A549 (cell line): ENCODE data around the gene STIM2. TPM values are rescaled to one million over a fixed set of nuclear protein-coding genes. Genes with fewer than 3 reads are reported as not detected.
"Not testable (repeated sequence)": the region's sequence is repeated elsewhere in the genome, so short reads cannot be mapped to it uniquely, and the experiment has no call there.

ENCODE experiments used
- ATAC-seq, 2 experiments: fragments of 200-7000 bp in 1 of 2; fragments of >200 bp in 1 of 2; cut with Nextera tagmentation in 1 of 2; cut with Tn5 transposase in 1 of 2; 3 replicates each; pipeline versions ENCODE4 v1.8.0 to v1.9.1; 2018 to 2020; ENCODE audit warnings: mild to moderate bottlenecking in 1 of 2, moderate library complexity in 1 of 2
- CTCF ChIA-PET: fragments of 300-600 bp; sonication (Branson Sonifier 250); formaldehyde crosslinking; extraction: SDS; loops from one replicate; lab custom pipeline; 2021; ENCODE audit warnings: antibody characterized with exemption, inconsistent platforms; lab: Yijun Ruan, JAX
- POLR2A ChIA-PET: fragments of 350-600 bp; formaldehyde crosslinking; extraction: SDS; loops from one replicate; lab custom pipeline; 2021; ENCODE audit warnings: antibody characterized with exemption, inconsistent platforms; lab: Yijun Ruan, JAX
- DNase-seq, 2 experiments: peaks; one replicate each; pipeline versions ENCODE4 v3.0.0 to v3.0.0-alpha.2; 2011 to 2016; ENCODE audit warnings: low read depth in 1 of 2, low spot score in 1 of 2
- FAIRE-seq: peaks from 2 replicates; lab custom pipeline; 2011; peaks lifted over from hg19 to GRCh38; lab: Jason Lieb, UNC
- H3K27ac ChIP-seq, 2 experiments: fragments of >200 bp; sonication (Bioruptor Twin); formaldehyde crosslinking; 3 replicates each; pipeline ENCODE4 v1.5.1; 2016 to 2017
- H3K4me1 ChIP-seq: fragments of >200 bp; sonication (Bioruptor Twin); formaldehyde crosslinking; 3 replicates; pipeline ENCODE4 v1.6.1; 2016
- H3K4me2 ChIP-seq: fragments of >200 bp; sonication (Bioruptor Twin); formaldehyde crosslinking; 3 replicates; pipeline ENCODE4 v1.6.1; 2016
- H3K4me3 ChIP-seq: fragments of >200 bp; sonication (Bioruptor Twin); formaldehyde crosslinking; 3 replicates; pipeline ENCODE4 v1.5.1; 2016
- H3K9me3 ChIP-seq: fragments of >200 bp; sonication (Bioruptor Twin); formaldehyde crosslinking; 3 replicates; pipeline ENCODE4 v1.6.1; 2016
- CHD4 ChIP-seq: fragments of 200-600 bp; sonication (generic); IDR thresholded peaks from 2 replicates; pipeline ENCODE4 v1.6.1; 2016; ENCODE audit warnings: antibody characterized with exemption, mild to moderate bottlenecking, borderline replicate concordance
- E2F6 ChIP-seq: IDR thresholded peaks from 2 replicates; pipeline ENCODE4 v1.6.1; 2012; ENCODE audit warnings: low read depth, borderline replicate concordance
- EP300 ChIP-seq, 2 experiments: fragments of >200 bp; sonication (Bioruptor Twin); formaldehyde crosslinking; IDR thresholded peaks; 2 replicates in 1 of 2; 3 replicates in 1 of 2; pipeline ENCODE4 v1.6.1; 2016 to 2017
- FOSL2 ChIP-seq, 2 experiments: fragments of 450-650 bp in 1 of 2; fragments of >200 bp in 1 of 2; sonication (Bioruptor Twin) in 1 of 2; formaldehyde crosslinking; IDR thresholded peaks; 2 replicates each; pipeline versions ENCODE4 v1.5.0 to v1.6.1; 2016 to 2020; ENCODE audit warnings: mild to moderate bottlenecking in 1 of 2, moderate library complexity in 1 of 2
- GATA3 ChIP-seq: IDR thresholded peaks from 2 replicates; pipeline ENCODE4 v1.6.1; 2012; ENCODE audit warnings: borderline replicate concordance
- HES2 ChIP-seq: fragments of >200 bp; sonication (Bioruptor Twin); formaldehyde crosslinking; IDR thresholded peaks from 2 replicates; pipeline ENCODE4 v1.6.1; 2016
- HOXA7 ChIP-seq: fragments of 250-450 bp; sonication (Bioruptor Pico); IDR thresholded peaks from 2 replicates; pipeline ENCODE4 v1.5.0; 2020; ENCODE audit warnings: mild to moderate bottlenecking, moderate library complexity
- HOXB13 ChIP-seq: fragments of 250-450 bp; sonication (Bioruptor Pico); IDR thresholded peaks from 2 replicates; pipeline ENCODE4 v1.5.0; 2020; ENCODE audit warnings: low read depth, mild to moderate bottlenecking, moderate library complexity
- JUN ChIP-seq, 2 experiments: fragments of >200 bp; sonication (Bioruptor Twin); formaldehyde crosslinking; IDR thresholded peaks; 2 replicates in 1 of 2; 3 replicates in 1 of 2; pipeline ENCODE4 v1.6.1; 2016 to 2017
- JUNB ChIP-seq: fragments of >200 bp; sonication (Bioruptor Twin); formaldehyde crosslinking; IDR thresholded peaks from 2 replicates; pipeline ENCODE4 v1.6.1; 2016
- MAFK ChIP-seq: fragments of 450-650 bp; IDR thresholded peaks from 2 replicates; pipeline ENCODE4 v1.6.1; 2014; ENCODE audit not compliant: partially characterized antibody
- MYC ChIP-seq: IDR thresholded peaks from 2 replicates; pipeline ENCODE4 v1.6.1; 2012; ENCODE audit warnings: mild to moderate bottlenecking, inconsistent platforms, low read length, improper control_type of control experiment, borderline replicate concordance
- NPAS2 ChIP-seq: fragments of 250-450 bp; sonication (Bioruptor Pico); IDR thresholded peaks from 2 replicates; pipeline ENCODE4 v1.8.0; 2022; ENCODE audit warnings: mild to moderate bottlenecking, moderate library complexity, borderline replicate concordance
- PHF8 ChIP-seq: fragments of 200-600 bp; sonication (generic); IDR thresholded peaks from 2 replicates; pipeline ENCODE4 v1.6.1; 2016; ENCODE audit warnings: low read depth, mild to moderate bottlenecking, antibody characterized with exemption, moderate library complexity, borderline replicate concordance
- RARB ChIP-seq: fragments of 250-450 bp; sonication (Bioruptor Pico); IDR thresholded peaks from 2 replicates; pipeline ENCODE4 v1.8.0; 2021; ENCODE audit warnings: mild to moderate bottlenecking, moderate library complexity
- RCOR1 ChIP-seq: fragments of 150-350 bp; IDR thresholded peaks from 2 replicates; pipeline ENCODE4 v1.6.1; 2014; ENCODE audit warnings: antibody characterized with exemption, low read length, low read depth
- RNF2 ChIP-seq: fragments of 200-600 bp; sonication (generic); IDR thresholded peaks from 2 replicates; pipeline ENCODE4 v1.6.1; 2016; ENCODE audit warnings: low read depth, mild to moderate bottlenecking, antibody characterized with exemption, moderate library complexity, borderline replicate concordance
- SREBF2 ChIP-seq: fragments of 450-650 bp; IDR thresholded peaks from 2 replicates; pipeline ENCODE4 v1.6.1; 2014; ENCODE audit warnings: mild to moderate bottlenecking, moderate library complexity
- TFCP2L1 ChIP-seq: fragments of 250-450 bp; sonication (Bioruptor Pico); IDR thresholded peaks from 2 replicates; pipeline ENCODE4 v1.5.0; 2021; ENCODE audit warnings: mild to moderate bottlenecking
- ZFP36 ChIP-seq: fragments of 450-650 bp; IDR thresholded peaks from 2 replicates; pipeline ENCODE4 v1.6.1; 2014; ENCODE audit warnings: borderline replicate concordance; ENCODE audit not compliant: partially characterized antibody
- ZSCAN20 ChIP-seq: fragments of 250-450 bp; sonication (Bioruptor Pico); IDR thresholded peaks from 2 replicates; pipeline ENCODE4 v1.8.0; 2022; ENCODE audit warnings: mild to moderate bottlenecking, moderate library complexity
- WGBS: methylation state at CpG from one replicate; pipeline ENCODE4 v1.1.6; 2017; ENCODE audit errors: missing lambda C conversion rate; 5-methylcytosine and 5-hydroxymethylcytosine counted together
- polyA plus RNA-seq, 4 experiments: library from polyadenylated mRNA; depleted of rRNA in 3 of 4; stranded (reverse); fragments of >200 nt; fragmentation: RNase III in 1 of 4; extraction: RNeasy Plus Mini Kit Qiagen cat#74134 plus additional on column Dnase treatment in 1 of 4; gene quantifications; 2 replicates in 3 of 4; 3 replicates in 1 of 4; pipeline ENCODE4 v1.2.3, GENCODE V29; 2011 to 2017
- TF ChIP-seq, protein P1 (sequence below): IDR thresholded peaks from 2 replicates; pipeline ENCODE4 v1.6.1; 2012
- TF ChIP-seq, protein P2 (sequence below): IDR thresholded peaks from 2 replicates; pipeline ENCODE4 v1.6.1; 2012

STIM2 gene
- polyA plus RNA-seq, 2 of the 4 experiments (the other 2 are of a cell fraction), result 13.6 to 20.6 TPM

DNA sequence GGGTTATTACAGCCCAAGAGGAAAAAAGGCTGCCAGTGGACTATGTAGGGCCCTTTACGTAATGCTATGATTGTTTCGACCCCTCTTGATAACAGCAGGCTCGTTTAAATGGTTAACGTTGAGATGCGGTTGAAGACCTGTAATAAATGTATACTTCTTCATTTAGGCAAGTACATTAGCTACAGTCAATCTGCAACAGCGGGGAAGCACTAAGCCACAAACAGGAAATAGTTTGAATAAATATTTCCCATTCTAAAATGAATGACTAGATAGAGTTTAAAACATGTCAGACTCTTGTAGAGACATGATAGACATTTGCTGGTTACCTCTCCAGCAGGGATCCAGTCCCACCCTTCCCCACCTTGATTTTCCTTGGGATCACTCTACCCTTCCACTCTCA, 38.1 kb upstream of the STIM2 start:
- Histone ChIP-seq H3K4me1 (no peaks in the 10 kb centered on the region), H3K4me2 (no peak overlapping the region), H3K27ac (no peak overlapping the region), H3K9me3 (no peaks in the 10 kb centered on the region), H3K4me3 (no peak overlapping the region)
- no peak for TF ChIP-seq PHF8
- no peak for TF ChIP-seq HOXB13 (CRISPR knock-in tag)
- TF ChIP-seq MYC, result no peak
- TF ChIP-seq MAFK, result no peak
- TF ChIP-seq ZFP36, result no peak
- TF ChIP-seq RCOR1, result no peak
- TF ChIP-seq EP300 (IDR thresholded peaks at IDR 0.05), result no peak
- no peak for TF ChIP-seq RARB (CRISPR knock-in tag)
- no peak for TF ChIP-seq NPAS2
- no peak for TF ChIP-seq E2F6
- no peak for TF ChIP-seq ZSCAN20 (CRISPR knock-in tag)
- no peak for TF ChIP-seq HOXA7 (CRISPR knock-in tag)
- no peak for TF ChIP-seq HES2
- no peak for TF ChIP-seq CHD4
- TF ChIP-seq TFCP2L1 (CRISPR knock-in tag), result no peak
- FAIRE-seq, result no peak
- ChIA-PET CTCF (no interaction called here), POLR2A (no interaction called here)
- WGBS, result 71% methylated on average over 6 of the region's 6 CpGs
- no peak for DNase-seq
- no peak for ATAC-seq

GRCh38 chr4:26822974-26823373, 37.7 kb upstream of the STIM2 start:
- H3K9me3 ChIP-seq, H3K4me2 ChIP-seq, DNase-seq, H3K27ac ChIP-seq, ATAC-seq, CTCF ChIA-PET, H3K4me1 ChIP-seq, POLR2A ChIA-PET, FAIRE-seq, H3K4me3 ChIP-seq: not testable (repeated sequence)
- 60% methylated on average over 6 of the region's 6 CpGs for WGBS

DNA sequence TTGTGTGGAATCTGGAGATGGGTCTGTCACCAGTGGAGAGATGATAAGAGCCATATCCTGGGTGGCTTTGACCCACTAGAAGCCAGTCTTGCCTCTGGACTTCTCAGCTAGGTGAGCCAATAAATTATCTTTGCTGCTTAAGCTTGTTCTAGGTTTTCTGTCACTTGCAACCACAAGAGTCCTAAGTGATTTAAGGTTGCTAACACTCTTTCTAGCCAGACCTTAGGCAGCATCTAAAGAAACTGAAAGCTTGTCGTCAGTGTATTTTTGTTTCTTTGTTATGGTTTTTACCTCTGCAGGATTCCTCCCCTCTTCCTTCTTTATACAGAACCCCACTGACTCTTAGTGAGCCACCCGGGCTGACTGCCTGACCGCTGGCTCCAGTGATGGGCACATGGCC, 37.1 kb upstream of the STIM2 start:
- TF ChIP-seq GATA3 (no peak), JUN (IDR thresholded peaks at IDR 0.05) (no peak), JUNB (no peak), RNF2 (no peak)
- TF ChIP-seq, protein P1, sequence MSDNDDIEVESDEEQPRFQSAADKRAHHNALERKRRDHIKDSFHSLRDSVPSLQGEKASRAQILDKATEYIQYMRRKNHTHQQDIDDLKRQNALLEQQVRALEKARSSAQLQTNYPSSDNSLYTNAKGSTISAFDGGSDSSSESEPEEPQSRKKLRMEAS, result no peak
- Histone ChIP-seq H3K4me2 (no peak overlapping the region), H3K4me3 (no peak overlapping the region), H3K27ac (no peak overlapping the region), H3K9me3 (no peaks in the 10 kb centered on the region), H3K4me1 (no peaks in the 10 kb centered on the region)
- CTCF ChIA-PET, result no interaction called here
- ATAC-seq, result no peak
- no peak for DNase-seq
- POLR2A ChIA-PET, result no interaction called here
- FAIRE-seq, result no peak
- 94% methylated on average over 3 of the region's 3 CpGs for WGBS

- TF ChIP-seq RCOR1, result no peak
- no peak for TF ChIP-seq PHF8
- TF ChIP-seq ZSCAN20 (CRISPR knock-in tag), result no peak
- no peak for TF ChIP-seq SREBF2
- TF ChIP-seq FOSL2 (IDR thresholded peaks at IDR 0.05), result no peak
- TF ChIP-seq FOSL2 (CRISPR knock-in tag; IDR thresholded peaks at IDR 0.05), result no peak
- TF ChIP-seq, protein P2, sequence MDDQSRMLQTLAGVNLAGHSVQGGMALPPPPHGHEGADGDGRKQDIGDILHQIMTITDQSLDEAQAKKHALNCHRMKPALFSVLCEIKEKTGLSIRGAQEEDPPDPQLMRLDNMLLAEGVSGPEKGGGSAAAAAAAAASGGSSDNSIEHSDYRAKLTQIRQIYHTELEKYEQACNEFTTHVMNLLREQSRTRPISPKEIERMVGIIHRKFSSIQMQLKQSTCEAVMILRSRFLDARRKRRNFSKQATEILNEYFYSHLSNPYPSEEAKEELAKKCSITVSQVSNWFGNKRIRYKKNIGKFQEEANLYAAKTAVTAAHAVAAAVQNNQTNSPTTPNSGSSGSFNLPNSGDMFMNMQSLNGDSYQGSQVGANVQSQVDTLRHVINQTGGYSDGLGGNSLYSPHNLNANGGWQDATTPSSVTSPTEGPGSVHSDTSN, result no peak
- TF ChIP-seq, protein P1, result no peak
- no peak for ATAC-seq
- Histone ChIP-seq H3K4me2 (no peak overlapping the region), H3K4me3 (no peak overlapping the region), H3K4me1 (no peaks in the 10 kb centered on the region), H3K27ac (no peak overlapping the region), H3K9me3 (no peaks in the 10 kb centered on the region)
- no peak for DNase-seq
- ChIA-PET CTCF (no interaction called here), POLR2A (no interaction called here)
- no peak for FAIRE-seq
- 79% methylated on average over 2 of the region's 2 CpGs for WGBS
Measured at GRCh38 chr4:26824667-26825066, 36.0 kb upstream of the STIM2 start.
